NOMO-1 (cell line): ENCODE results near the gene C1GALT1C1L.
"Not testable (repeated sequence)": the region's sequence is repeated elsewhere in the genome, so short reads cannot be mapped to it uniquely, and the experiment has no call there.

ENCODE experiments used
- DNase-seq, 2 experiments: peaks; one replicate each; lab custom pipeline; 2025; ENCODE audit not compliant: unreplicated experiment in 2 of 2; lab: John Stamatoyannopoulos, UW

Gene C1GALT1C1L

GRCh38 chr2:43676322-43677050 lies at the start of gene C1GALT1C1L:
Gene C1GALT1C1L, minus strand, starts transcription at chr2:43676429. Its CDS starts 107 bp downstream, at chr2:43676322.
- peak; percentile 31 to 46 for DNase-seq

- no peak for DNase-seq
Observed at GRCh38 chr2:43725711-43726246, 49.5 kb upstream of the C1GALT1C1L start.

- DNase-seq: no peak
Observed at GRCh38 chr2:43724728-43725526, 48.7 kb upstream of the C1GALT1C1L start.

- no peak for DNase-seq
Observed at GRCh38 chr2:43718530-43719124, 42.4 kb upstream of the C1GALT1C1L start.

GRCh38 chr2:43717322-43717721 lies 41.1 kb upstream of the C1GALT1C1L start:
- DNase-seq: peak in 1 of 2 experiments; percentile 8

GRCh38 chr2:43715300-43716098 lies 39.3 kb upstream of the C1GALT1C1L start:
- DNase-seq: no peak

GRCh38 chr2:43714164-43714563 lies 37.9 kb upstream of the C1GALT1C1L start:
- DNase-seq: no peak

- no peak for DNase-seq
Observed at GRCh38 chr2:43710866-43711265, 34.6 kb upstream of the C1GALT1C1L start.

- DNase-seq: no peak
Observed at GRCh38 chr2:43708891-43709290, 32.7 kb upstream of the C1GALT1C1L start.

- DNase-seq: no peak
Observed at GRCh38 chr2:43708178-43708577, 31.9 kb upstream of the C1GALT1C1L start.

GRCh38 chr2:43707255-43708015 lies 31.2 kb upstream of the C1GALT1C1L start:
- DNase-seq: no peak

GRCh38 chr2:43701111-43701510 lies 24.9 kb upstream of the C1GALT1C1L start:
- DNase-seq: peak in 1 of 2 experiments; percentile 14

GRCh38 chr2:43699761-43700160 lies 23.5 kb upstream of the C1GALT1C1L start:
- no peak for DNase-seq

- not testable (repeated sequence) for DNase-seq
Observed at GRCh38 chr2:43698140-43698539, 21.9 kb upstream of the C1GALT1C1L start.

GRCh38 chr2:43692428-43692994 lies 16.3 kb upstream of the C1GALT1C1L start:
- DNase-seq: no peak

- DNase-seq: no peak
Observed at GRCh38 chr2:43689999-43690398, 13.8 kb upstream of the C1GALT1C1L start.

- no peak for DNase-seq
Observed at GRCh38 chr2:43685357-43685756, 9.1 kb upstream of the C1GALT1C1L start.

- DNase-seq: not testable (repeated sequence)
Observed at GRCh38 chr2:43677783-43678182, 1.6 kb upstream of the C1GALT1C1L start.

GRCh38 chr2:43675646-43676321 lies 445 bp downstream of the C1GALT1C1L start:
- no peak for DNase-seq
